ENCODE measurements around the gene ZSCAN5C.

Gene ZSCAN5C

DNA sequence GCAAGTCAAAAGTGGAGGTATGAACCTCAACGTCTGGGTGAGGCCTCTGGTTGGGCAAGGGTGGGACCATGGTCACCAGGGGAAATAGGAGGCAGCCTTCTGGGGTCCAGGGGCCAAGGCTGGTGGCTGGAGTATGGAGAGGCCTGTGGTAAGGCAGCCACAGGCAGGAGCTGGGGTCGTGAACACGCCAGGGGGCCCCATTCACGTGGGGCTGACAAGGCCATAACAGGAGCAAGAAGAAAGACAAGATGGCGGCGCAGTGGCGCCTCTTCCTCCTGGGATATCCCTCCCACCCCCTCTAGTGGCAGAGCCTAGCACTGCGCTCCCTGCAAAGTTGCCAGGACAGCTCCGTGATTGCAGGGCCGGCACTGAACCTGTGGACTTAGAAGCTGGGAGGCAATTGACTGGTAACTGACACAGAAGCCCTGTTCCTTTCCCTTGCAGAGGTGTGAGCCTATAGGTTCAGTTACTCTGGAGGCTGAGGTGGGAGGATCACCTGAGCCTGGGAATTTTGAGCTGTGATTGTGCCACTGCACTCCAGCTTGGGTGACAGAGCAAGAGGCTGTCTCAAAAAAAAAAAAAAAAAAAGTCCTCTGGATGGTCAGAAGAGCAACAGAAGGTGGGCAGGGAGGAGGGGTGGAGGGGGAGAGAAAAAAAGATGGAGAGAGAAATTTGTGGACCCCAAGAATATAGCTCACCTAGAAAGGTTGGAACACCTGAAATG is 50.8 kb downstream of the ZSCAN5C start:
- Histone ChIP-seq H3K36me3 (ENCODE audit: insufficient read depth, insufficient read length, low read length) (no peaks in the 10 kb centered on the region), H3K27me3 (ENCODE audit: insufficient read depth, insufficient read length) (no peaks in the 10 kb centered on the region), H3K9me3 (ENCODE audit: insufficient read depth, low read length) (no peaks in the 10 kb centered on the region), H3K4me1 (ENCODE audit: insufficient read depth, insufficient read length) (no peaks in the 10 kb centered on the region), H3K4me3 (ENCODE audit: insufficient read length, low read depth) (no peak overlapping the region), H3K9ac (ENCODE audit: insufficient read length, low read depth) (no peak overlapping the region)
- TF ChIP-seq YY1 (IDR thresholded peaks at IDR 0.05; ENCODE audit: insufficient read depth, insufficient read length) = peak; percentile 84
- no peak for TF ChIP-seq SUZ12 (IDR thresholded peaks at IDR 0.05; ENCODE audit: extremely low read depth, insufficient read depth, insufficient read length)
- DNase-seq (ENCODE audit: low read depth, low spot score) = peak; percentile 64

DNA sequence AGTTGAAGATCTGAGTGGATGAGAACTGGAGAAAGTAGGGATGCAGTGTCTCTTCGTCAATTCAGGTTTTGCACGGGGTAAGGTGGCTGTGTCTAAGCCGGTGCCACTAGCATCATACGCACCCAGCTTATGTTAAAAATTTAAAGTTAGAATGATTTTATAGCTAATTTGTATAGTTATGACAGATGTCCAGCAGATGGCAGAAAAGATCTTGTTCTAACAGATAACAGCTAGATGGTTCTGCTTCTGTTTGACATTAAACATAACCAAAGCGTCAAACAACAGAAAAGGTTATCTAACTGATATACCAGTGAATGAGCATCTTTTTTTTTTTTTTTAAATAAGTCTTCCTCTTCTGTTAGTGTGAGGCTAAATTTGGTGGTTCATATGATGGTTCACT is 51.7 kb downstream of the ZSCAN5C start:
- TF ChIP-seq SUZ12 (IDR thresholded peaks at IDR 0.05; ENCODE audit: extremely low read depth, insufficient read depth, insufficient read length) = no peak
- TF ChIP-seq ZNF274 (IDR thresholded peaks at IDR 0.05; ENCODE audit: low read depth, low read length) = no peak
- TF ChIP-seq YY1 (IDR thresholded peaks at IDR 0.05; ENCODE audit: insufficient read depth, insufficient read length) = no peak
- Histone ChIP-seq H3K4me3 (ENCODE audit: insufficient read length, low read depth) (no peak overlapping the region), H3K27me3 (ENCODE audit: insufficient read depth, insufficient read length) (no peaks in the 10 kb centered on the region), H3K36me3 (ENCODE audit: insufficient read depth, insufficient read length, low read length) (no peaks in the 10 kb centered on the region), H3K9me3 (ENCODE audit: insufficient read depth, low read length) (no peaks in the 10 kb centered on the region), H3K9ac (ENCODE audit: insufficient read length, low read depth) (no peak overlapping the region), H3K4me1 (ENCODE audit: insufficient read depth, insufficient read length) (no peaks in the 10 kb centered on the region)
- no peak for DNase-seq (ENCODE audit: low read depth, low spot score)

DNA sequence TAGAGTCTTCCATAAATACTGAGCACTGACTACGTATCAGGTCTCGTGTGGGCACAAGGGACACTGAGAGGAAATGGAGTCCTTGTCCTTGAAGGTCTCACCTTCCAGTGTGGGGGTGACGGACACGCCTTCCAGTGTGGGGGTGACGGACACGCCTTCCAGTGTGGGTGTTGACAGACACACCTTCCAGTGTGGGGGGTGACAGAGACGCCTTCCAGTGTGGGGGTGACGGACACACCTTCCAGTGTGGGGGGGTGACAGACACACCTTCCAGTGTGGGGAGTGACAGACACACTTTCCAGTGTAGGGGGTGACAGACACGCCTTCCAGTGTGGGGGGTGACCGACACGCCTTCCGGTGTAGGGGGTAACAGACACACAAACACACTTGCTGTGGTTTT is 56.2 kb downstream of the ZSCAN5C start:
- Histone ChIP-seq H3K27me3 (ENCODE audit: insufficient read depth, insufficient read length) (no peaks in the 10 kb centered on the region), H3K9ac (ENCODE audit: insufficient read length, low read depth) (no peak overlapping the region), H3K4me1 (ENCODE audit: insufficient read depth, insufficient read length) (no peaks in the 10 kb centered on the region), H3K4me3 (ENCODE audit: insufficient read length, low read depth) (no peak overlapping the region), H3K36me3 (ENCODE audit: insufficient read depth, insufficient read length, low read length) (no peaks in the 10 kb centered on the region), H3K9me3 (ENCODE audit: insufficient read depth, low read length) (no peaks in the 10 kb centered on the region)
- DNase-seq (ENCODE audit: low read depth, low spot score) = no peak
- TF ChIP-seq YY1 (IDR thresholded peaks at IDR 0.05; ENCODE audit: insufficient read depth, insufficient read length) (no peak), ZNF274 (IDR thresholded peaks at IDR 0.05; ENCODE audit: low read depth, low read length) (no peak), SUZ12 (IDR thresholded peaks at IDR 0.05; ENCODE audit: extremely low read depth, insufficient read depth, insufficient read length) (no peak)
